WTC11 (cell line): ENCODE measurements around the gene CDC42EP4. TPM values are rescaled to one million over a fixed set of nuclear protein-coding genes. Genes with fewer than 3 reads are reported as not detected.
A peak's percentile ranks its signal among the peaks of the same experiment; 100 is the strongest.
"Not testable (repeated sequence)": the region's sequence is repeated elsewhere in the genome, so short reads cannot be mapped to it uniquely, and the experiment has no call there.

Experiments used
- ATAC-seq: fragments of 200-7000 bp; cut with Tn5 transposase; 2 replicates; pipeline ENCODE4 v1.10.0; 2021; ENCODE audit warnings: mild to moderate bottlenecking, moderate library complexity
- CTCF ChIA-PET: fragments of 300-600 bp; sonication (Branson Sonifier 250); formaldehyde crosslinking; loops from one replicate; lab custom pipeline; 2021; ENCODE audit warnings: antibody characterized with exemption; lab: Charles Lee
- POLR2A ChIA-PET: fragments of 350-600 bp; sonication (Branson Sonifier 250); formaldehyde crosslinking; loops from one replicate; lab custom pipeline; 2021; ENCODE audit warnings: antibody characterized with exemption; lab: Charles Lee
- DNase-seq: peaks from one replicate; pipeline ENCODE4 v3.0.0; 2021; ENCODE audit warnings: low spot score
- H3K27ac Mint-ChIP-seq: 2 replicates; pipeline ENCODE4 v1.8.0; 2021; ENCODE audit warnings: mixed read lengths
- H3K27me3 Mint-ChIP-seq: 2 replicates; pipeline ENCODE4 v1.8.0; 2021; ENCODE audit warnings: low read depth, mild to moderate bottlenecking, moderate library complexity, mixed read lengths
- H3K36me3 Mint-ChIP-seq: 2 replicates; pipeline ENCODE4 v1.8.0; 2021; ENCODE audit warnings: mixed read lengths
- H3K4me1 Mint-ChIP-seq: 2 replicates; pipeline ENCODE4 v1.8.0; 2022; ENCODE audit warnings: mixed read lengths
- H3K4me3 Mint-ChIP-seq: 2 replicates; pipeline ENCODE4 v1.8.0; 2021; ENCODE audit warnings: mild to moderate bottlenecking, moderate library complexity, mixed read lengths
- H3K9me3 Mint-ChIP-seq: 2 replicates; pipeline ENCODE4 v1.8.0; 2021; ENCODE audit warnings: mixed read lengths
- CBFB ChIP-seq: sonication (generic); formaldehyde crosslinking; IDR thresholded peaks from 2 replicates; pipeline ENCODE4 v1.8.1; 2022; ENCODE audit warnings: mild to moderate bottlenecking, low read depth, missing genetic modification reagents
- E2F1 ChIP-seq: sonication (generic); formaldehyde crosslinking; IDR thresholded peaks from 2 replicates; pipeline ENCODE4 v1.8.0; 2022; ENCODE audit warnings: mild to moderate bottlenecking, missing genetic modification reagents
- ELF4 ChIP-seq: sonication (generic); formaldehyde crosslinking; IDR thresholded peaks from 2 replicates; pipeline ENCODE4 v1.8.1; 2022; ENCODE audit warnings: low read depth, mild to moderate bottlenecking, moderate library complexity, missing genetic modification reagents
- EMX1 ChIP-seq: fragments of 250-450 bp; sonication (Bioruptor Pico); IDR thresholded peaks from 2 replicates; pipeline ENCODE4 v1.8.0; 2021; ENCODE audit warnings: mild to moderate bottlenecking
- IRF2 ChIP-seq: sonication (generic); formaldehyde crosslinking; IDR thresholded peaks from 2 replicates; pipeline ENCODE4 v1.8.0; 2022; ENCODE audit warnings: low read depth, missing genetic modification reagents, borderline replicate concordance
- JAZF1 ChIP-seq: fragments of 250-450 bp; sonication (Bioruptor Pico); IDR thresholded peaks from 2 replicates; pipeline ENCODE4 v1.9.0; 2021; ENCODE audit warnings: moderate library complexity, mild to moderate bottlenecking, inconsistent platforms
- KAT7 ChIP-seq: sonication (generic); formaldehyde crosslinking; IDR thresholded peaks from 2 replicates; pipeline ENCODE4 v1.8.1; 2023; ENCODE audit warnings: missing genetic modification reagents, mild to moderate bottlenecking, borderline replicate concordance
- NFE2L1 ChIP-seq: sonication (generic); formaldehyde crosslinking; IDR thresholded peaks from 2 replicates; pipeline ENCODE4 v1.8.1; 2023; ENCODE audit warnings: missing genetic modification reagents
- NR1H2 ChIP-seq: sonication (generic); formaldehyde crosslinking; IDR thresholded peaks from 2 replicates; pipeline ENCODE4 v1.9.0; 2021; ENCODE audit warnings: mild to moderate bottlenecking, moderate library complexity, missing genetic modification reagents
- TP53 ChIP-seq: sonication (generic); formaldehyde crosslinking; IDR thresholded peaks from 2 replicates; pipeline ENCODE4 v1.8.1; 2023; ENCODE audit warnings: mild to moderate bottlenecking, missing genetic modification reagents
- ZBTB21 ChIP-seq: sonication (generic); formaldehyde crosslinking; IDR thresholded peaks from 2 replicates; pipeline ENCODE4 v1.8.1; 2023; ENCODE audit warnings: mild to moderate bottlenecking, missing genetic modification reagents, borderline replicate concordance
- ZNF232 ChIP-seq: sonication (generic); formaldehyde crosslinking; IDR thresholded peaks from 2 replicates; pipeline ENCODE4 v1.8.0; 2022; ENCODE audit warnings: mild to moderate bottlenecking, missing genetic modification reagents
- ZNF263 ChIP-seq: sonication (generic); formaldehyde crosslinking; IDR thresholded peaks from 2 replicates; pipeline ENCODE4 v1.8.1; 2022; ENCODE audit warnings: low read depth, mild to moderate bottlenecking, moderate library complexity, missing genetic modification reagents
- total RNA-seq: library from RNA; stranded (reverse); gene quantifications from 3 replicates; pipeline ENCODE4 v1.2.3, GENCODE V29; 2021
- TF ChIP-seq, protein P1 (sequence below): fragments of 250-450 bp; sonication (Bioruptor Pico); IDR thresholded peaks from 2 replicates; pipeline ENCODE4 v2.1.2; 2022; ENCODE audit warnings: mild to moderate bottlenecking, moderate library complexity
- TF ChIP-seq, protein P2 (sequence below): sonication (generic); formaldehyde crosslinking; IDR thresholded peaks from 2 replicates; pipeline ENCODE4 v1.8.1; 2022; ENCODE audit warnings: mild to moderate bottlenecking, moderate library complexity, missing genetic modification reagents
- TF ChIP-seq, protein P3 (sequence below): fragments of 250-450 bp; sonication (Bioruptor Pico); IDR thresholded peaks from 2 replicates; pipeline ENCODE4 v1.9.0; 2021; ENCODE audit warnings: mild to moderate bottlenecking

The CDC42EP4 gene
- total RNA-seq, 1 experiment from 2014 or later = 18.8 TPM

DNA sequence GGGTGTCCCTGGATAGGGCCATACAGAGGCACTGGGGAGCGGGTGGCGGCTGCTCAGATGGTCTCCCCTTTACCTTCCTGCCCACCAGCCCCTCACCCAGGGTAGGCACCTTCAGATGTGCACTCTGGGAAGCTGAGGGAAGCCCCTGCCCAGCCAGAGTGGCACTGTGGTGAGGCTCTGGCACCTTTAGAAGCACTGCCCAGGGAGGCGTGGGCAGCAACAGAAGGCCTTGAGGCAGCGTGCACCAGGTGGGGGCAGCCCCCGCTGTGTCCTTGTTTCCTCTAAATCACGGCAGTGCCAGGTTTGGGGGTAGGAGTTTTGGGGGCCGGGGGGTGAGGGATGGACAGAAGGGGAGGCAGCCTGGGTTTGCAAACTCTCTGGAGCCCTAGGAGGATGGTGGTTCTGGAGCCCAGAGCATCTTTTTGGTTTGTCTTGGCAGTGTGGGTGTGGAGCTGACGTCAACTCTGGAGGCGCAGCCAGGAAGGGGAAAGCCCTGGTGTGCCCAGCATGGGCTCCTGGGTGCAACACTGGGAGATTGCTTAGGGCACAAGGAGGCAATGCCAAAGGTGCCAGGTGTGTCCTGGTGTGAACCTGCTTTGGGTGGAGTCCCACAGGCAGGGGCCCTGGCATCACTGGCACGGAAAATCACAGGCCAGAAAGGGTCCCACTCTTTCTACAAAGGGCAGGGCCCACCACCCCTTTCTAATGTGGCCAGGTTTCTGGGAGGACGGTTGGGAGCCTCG is 23.1 kb upstream of the CDC42EP4 start:
- ChIA-PET POLR2A (no interaction called here), CTCF (no interaction called here)
- H3K4me1 Mint-ChIP-seq = peaks cover 13% of the 10 kb centered on the region
- TF ChIP-seq TP53 = no peak
- no peak for TF ChIP-seq E2F1 (CRISPR knock-in tag)
- no peak for TF ChIP-seq NFE2L1
- TF ChIP-seq JAZF1 = no peak
- no peak for TF ChIP-seq IRF2
- TF ChIP-seq, protein P1, sequence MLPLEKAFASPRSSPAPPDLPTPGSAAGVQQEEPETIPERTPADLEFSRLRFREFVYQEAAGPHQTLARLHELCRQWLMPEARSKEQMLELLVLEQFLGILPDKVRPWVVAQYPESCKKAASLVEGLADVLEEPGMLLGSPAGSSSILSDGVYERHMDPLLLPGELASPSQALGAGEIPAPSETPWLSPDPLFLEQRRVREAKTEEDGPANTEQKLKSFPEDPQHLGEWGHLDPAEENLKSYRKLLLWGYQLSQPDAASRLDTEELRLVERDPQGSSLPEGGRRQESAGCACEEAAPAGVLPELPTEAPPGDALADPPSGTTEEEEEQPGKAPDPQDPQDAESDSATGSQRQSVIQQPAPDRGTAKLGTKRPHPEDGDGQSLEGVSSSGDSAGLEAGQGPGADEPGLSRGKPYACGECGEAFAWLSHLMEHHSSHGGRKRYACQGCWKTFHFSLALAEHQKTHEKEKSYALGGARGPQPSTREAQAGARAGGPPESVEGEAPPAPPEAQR (CRISPR knock-in tag) = no peak
- TF ChIP-seq EMX1 (CRISPR knock-in tag) = no peak
- TF ChIP-seq, protein P2, sequence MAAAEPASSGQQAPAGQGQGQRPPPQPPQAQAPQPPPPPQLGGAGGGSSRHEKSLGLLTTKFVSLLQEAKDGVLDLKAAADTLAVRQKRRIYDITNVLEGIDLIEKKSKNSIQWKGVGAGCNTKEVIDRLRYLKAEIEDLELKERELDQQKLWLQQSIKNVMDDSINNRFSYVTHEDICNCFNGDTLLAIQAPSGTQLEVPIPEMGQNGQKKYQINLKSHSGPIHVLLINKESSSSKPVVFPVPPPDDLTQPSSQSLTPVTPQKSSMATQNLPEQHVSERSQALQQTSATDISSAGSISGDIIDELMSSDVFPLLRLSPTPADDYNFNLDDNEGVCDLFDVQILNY = no peak
- no peak for TF ChIP-seq KAT7 (CRISPR knock-in tag)
- H3K9me3 Mint-ChIP-seq = no peaks in the 10 kb centered on the region
- no peaks in the 10 kb centered on the region for H3K27me3 Mint-ChIP-seq
- no peak for ATAC-seq
- no peak overlapping the region for H3K4me3 Mint-ChIP-seq
- DNase-seq = no peak
- peak overlapping the region; percentile 49; the same call in 1 of the 2 replicates for H3K27ac Mint-ChIP-seq
- no peaks in the 10 kb centered on the region for H3K36me3 Mint-ChIP-seq

DNA sequence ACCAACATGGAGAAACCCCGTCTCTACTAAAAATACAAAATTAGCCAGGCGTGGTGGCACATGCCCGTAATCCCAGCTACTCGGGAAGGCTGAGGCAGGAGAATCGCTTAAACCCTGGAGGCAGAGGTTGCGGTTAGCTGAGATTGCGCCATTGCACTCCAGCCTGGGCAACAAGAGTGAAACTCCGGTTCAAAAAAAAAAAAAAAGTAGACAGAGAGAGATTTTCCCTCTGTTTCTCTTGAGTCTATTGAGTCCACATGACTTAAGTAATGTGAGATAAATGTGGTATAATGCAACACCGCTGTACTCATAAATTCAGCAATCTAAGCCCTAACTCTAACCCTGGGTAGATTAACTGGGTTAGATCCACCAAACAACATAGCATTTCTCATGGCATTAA is 21.6 kb upstream of the CDC42EP4 start:
- ATAC-seq, CTCF ChIA-PET, DNase-seq, H3K4me3 Mint-ChIP-seq, POLR2A ChIA-PET, H3K9me3 Mint-ChIP-seq, H3K36me3 Mint-ChIP-seq, H3K27ac Mint-ChIP-seq, H3K27me3 Mint-ChIP-seq: not testable (repeated sequence)
- H3K4me1 Mint-ChIP-seq = peaks cover 13% of the 10 kb centered on the region

- peaks cover 4% of the 10 kb centered on the region; the same call in 1 of the 2 replicates for H3K4me1 Mint-ChIP-seq
- ChIA-PET POLR2A (interaction anchor here (0.7 kb wide), 1 partner anchor 52 kb away, joined by 6 read pairs; no protein-coding TSS in a partner anchor), CTCF (interaction anchor here (0.7 to 1.9 kb wide), 2 partner anchors 10 to 39 kb away, joined by 5 to 11 read pairs; no protein-coding TSS in a partner anchor)
- no peaks in the 10 kb centered on the region for H3K36me3 Mint-ChIP-seq
- H3K27me3 Mint-ChIP-seq = peaks cover 2% of the 10 kb centered on the region; the same call in 1 of the 2 replicates
- H3K9me3 Mint-ChIP-seq = no peaks in the 10 kb centered on the region
- DNase-seq (no peak), ATAC-seq (no peak)
- no peak for TF ChIP-seq ZBTB21 (CRISPR knock-in tag)
- TF ChIP-seq ELF4 (CRISPR knock-in tag) = no peak
- no peak overlapping the region for H3K27ac Mint-ChIP-seq
- no peak overlapping the region for H3K4me3 Mint-ChIP-seq
These were observed 19.3 kb upstream of the CDC42EP4 start for GRCh38 chr17:73331060-73331459.

GRCh38 chr17:73327676-73328075 is 15.9 kb upstream of the CDC42EP4 start:
- no peak for ATAC-seq
- POLR2A ChIA-PET = no interaction called here

More at GRCh38 chr17:73327676-73328075, 15.9 kb upstream of the CDC42EP4 start:
- H3K4me1 Mint-ChIP-seq = peaks cover 29% of the 10 kb centered on the region
- no peak overlapping the region for H3K4me3 Mint-ChIP-seq
- no peak for DNase-seq
- H3K27ac Mint-ChIP-seq = no peak overlapping the region
- H3K9me3 Mint-ChIP-seq = no peaks in the 10 kb centered on the region
- H3K27me3 Mint-ChIP-seq = peaks cover 4% of the 10 kb centered on the region
- CTCF ChIA-PET = no interaction called here
- no peak for TF ChIP-seq E2F1 (CRISPR knock-in tag)
- TF ChIP-seq, protein P3, sequence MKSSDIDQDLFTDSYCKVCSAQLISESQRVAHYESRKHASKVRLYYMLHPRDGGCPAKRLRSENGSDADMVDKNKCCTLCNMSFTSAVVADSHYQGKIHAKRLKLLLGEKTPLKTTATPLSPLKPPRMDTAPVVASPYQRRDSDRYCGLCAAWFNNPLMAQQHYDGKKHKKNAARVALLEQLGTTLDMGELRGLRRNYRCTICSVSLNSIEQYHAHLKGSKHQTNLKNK (CRISPR knock-in tag) = no peak
- TF ChIP-seq ZNF232 (CRISPR knock-in tag) = no peak
- TF ChIP-seq TP53 = no peak
- TF ChIP-seq NR1H2 (CRISPR knock-in tag) = no peak
- TF ChIP-seq ZNF263 = no peak
- no peak for TF ChIP-seq CBFB (CRISPR knock-in tag)
- no peaks in the 10 kb centered on the region for H3K36me3 Mint-ChIP-seq
